Activated CD8-positive, alpha-beta T cell treated with anti-CD3 and anti-CD28 coated beads for 36 hours (primary cell): ENCODE measurements around the gene USP30. TPM values are rescaled to one million over a fixed set of nuclear protein-coding genes. Genes with fewer than 3 reads are reported as not detected.

Experiments
- ATAC-seq: fragments of 200-7000 bp; cut with Tn5 transposase; one replicate; pipeline ENCODE4 v1.10.0; 2021; ENCODE audit warnings: mild to moderate bottlenecking, moderate library complexity
- CTCF ChIA-PET: fragments of 350-600 bp; sonication (Branson Sonifier 250); formaldehyde crosslinking; loops from one replicate; lab custom pipeline; 2021; ENCODE audit warnings: antibody characterized with exemption; lab: Charles Lee
- POLR2A ChIA-PET: fragments of 350-600 bp; sonication (Branson Sonifier 250); formaldehyde crosslinking; loops from one replicate; lab custom pipeline; 2021; ENCODE audit warnings: antibody characterized with exemption; lab: Charles Lee
- DNase-seq: peaks from one replicate; pipeline ENCODE4 v3.0.0-alpha.2; 2020
- H3K27ac Mint-ChIP-seq: one replicate; pipeline ENCODE4 v1.8.0; 2021; ENCODE audit warnings: mild to moderate bottlenecking, mixed read lengths
- H3K27me3 Mint-ChIP-seq: one replicate; pipeline ENCODE4 v1.8.0; 2021; ENCODE audit warnings: mixed read lengths
- H3K36me3 Mint-ChIP-seq: one replicate; pipeline ENCODE4 v1.8.0; 2021; ENCODE audit warnings: low read depth, mixed read lengths
- H3K4me1 Mint-ChIP-seq: one replicate; pipeline ENCODE4 v1.8.0; 2021; ENCODE audit warnings: low read depth, mixed read lengths
- H3K4me3 Mint-ChIP-seq: one replicate; pipeline ENCODE4 v1.8.0; 2021; ENCODE audit warnings: mild to moderate bottlenecking, moderate library complexity, mixed read lengths
- H3K9me3 Mint-ChIP-seq: one replicate; pipeline ENCODE4 v1.8.0; 2021; ENCODE audit warnings: mixed read lengths
- CTCF ChIP-seq: fragments of 200-600 bp; IDR thresholded peaks from one replicate; pipeline ENCODE4 v1.8.0; 2022; ENCODE audit warnings: antibody characterized with exemption, mild to moderate bottlenecking
- intact Hi-C: fragments of 100-400 bp; cut with micrococcal nuclease; formaldehyde crosslinking; loops from one replicate; pipeline ENCODE4 v1.10.0; 2022
- total RNA-seq, 2 experiments: library from RNA; stranded (reverse); gene quantifications; one replicate each; pipeline ENCODE4 v1.2.3, GENCODE V29; 2021

The USP30 gene
- 10 to 100 TPM in 1 of 2 experiments, 1 to 10 TPM in 1; 7.4 to 10.0 TPM for total RNA-seq

- H3K36me3 Mint-ChIP-seq = peaks cover 7% of the 10 kb centered on the region
These were observed at the start of gene USP30 for GRCh38 chr12:109052414-109053323. TSS of gene USP30 (plus strand) at chr12:109052576. CDS start at chr12:109052679, 103 bp downstream.

GRCh38 chr12:109004017-109004416 is 48.4 kb upstream of the USP30 start:
- intact Hi-C loops = no loop called here
- Mint-ChIP-seq H3K27me3 (no peaks in the 10 kb centered on the region), H3K4me3 (no peak overlapping the region), H3K27ac (no peak overlapping the region), H3K36me3 (no peaks in the 10 kb centered on the region), H3K4me1 (no peaks in the 10 kb centered on the region), H3K9me3 (no peaks in the 10 kb centered on the region)
- no peak for DNase-seq
- ChIA-PET POLR2A (no interaction called here), CTCF (no interaction called here)
- no peak for TF ChIP-seq CTCF
- no peak for ATAC-seq

More at GRCh38 chr12:109052414-109053323, at the start of gene USP30:
- Mint-ChIP-seq H3K4me1 (peaks cover 10% of the 10 kb centered on the region), H3K27ac (peak within 1 kb of the TSS; percentile 93), H3K4me3 (peak within 1 kb of the TSS; percentile 81), H3K27me3 (no peaks in the 10 kb centered on the region), H3K9me3 (no peaks in the 10 kb centered on the region)
- intact Hi-C loops = loop anchor here (2.0 kb wide), 1 partner anchor 40 kb away; the partner anchor contains the start of gene ALKBH2
- peak; percentile 76 for ATAC-seq
- CTCF ChIA-PET = interaction anchor here (0.9 to 1.2 kb wide), 4 partner anchors 34 to 341 kb away, joined by 3 to 5 read pairs (median 3); partner anchors contain the start of gene ALKBH2
- peak; percentile 87 for DNase-seq
- no peak for TF ChIP-seq CTCF
- POLR2A ChIA-PET = interaction anchor here (1.1 to 1.8 kb wide), 4 partner anchors 39 to 59 kb away, joined by 3 to 7 read pairs (median 4); partner anchors contain the start of gene ALKBH2

GRCh38 chr12:109009766-109010165 is 42.6 kb upstream of the USP30 start:
- POLR2A ChIA-PET = no interaction called here
- no peaks in the 10 kb centered on the region for H3K36me3 Mint-ChIP-seq
- no peak overlapping the region for H3K27ac Mint-ChIP-seq
- CTCF ChIA-PET = no interaction called here
- H3K4me3 Mint-ChIP-seq = no peak overlapping the region
- no peaks in the 10 kb centered on the region for H3K4me1 Mint-ChIP-seq
- peaks cover 7% of the 10 kb centered on the region for H3K27me3 Mint-ChIP-seq
- H3K9me3 Mint-ChIP-seq = no peaks in the 10 kb centered on the region
- TF ChIP-seq CTCF = no peak
- intact Hi-C loops = no loop called here
- no peak for ATAC-seq
- DNase-seq = no peak

GRCh38 chr12:109010259-109010658 is 42.1 kb upstream of the USP30 start:
- Mint-ChIP-seq H3K36me3 (no peaks in the 10 kb centered on the region), H3K27me3 (peaks cover 11% of the 10 kb centered on the region), H3K4me1 (no peaks in the 10 kb centered on the region), H3K4me3 (no peak overlapping the region), H3K9me3 (no peaks in the 10 kb centered on the region), H3K27ac (no peak overlapping the region)
- TF ChIP-seq CTCF = no peak
- intact Hi-C loops = no loop called here
- ChIA-PET POLR2A (no interaction called here), CTCF (no interaction called here)
- ATAC-seq (no peak), DNase-seq (no peak)
